Astrocyte of the spinal cord (primary cell): ENCODE results near the gene RFC2.
"Not testable (repeated sequence)": the region's sequence is repeated elsewhere in the genome, so short reads cannot be mapped to it uniquely, and the experiment has no call there.

Experiments used
- DNase-seq: peaks from one replicate; pipeline ENCODE4 v3.0.0; 2011; ENCODE audit warnings: low read depth, low spot score
- H3K4me3 ChIP-seq: 2 replicates; pipeline ENCODE4 v1.5.1; 2011; ENCODE audit warnings: low read depth, mild to moderate bottlenecking, low read length, moderate library complexity
- in situ Hi-C: cut with HindIII; loops from 2 replicates; pipeline ENCODE4 v1.10.0; 2017; ENCODE audit warnings: low sequenced_read_pairs
- TF ChIP-seq, protein P1 (sequence below): IDR thresholded peaks from 2 replicates; pipeline ENCODE4 v1.5.1; 2012; ENCODE audit warnings: low read depth, mild to moderate bottlenecking, low read length, inconsistent platforms

Gene RFC2

DNA sequence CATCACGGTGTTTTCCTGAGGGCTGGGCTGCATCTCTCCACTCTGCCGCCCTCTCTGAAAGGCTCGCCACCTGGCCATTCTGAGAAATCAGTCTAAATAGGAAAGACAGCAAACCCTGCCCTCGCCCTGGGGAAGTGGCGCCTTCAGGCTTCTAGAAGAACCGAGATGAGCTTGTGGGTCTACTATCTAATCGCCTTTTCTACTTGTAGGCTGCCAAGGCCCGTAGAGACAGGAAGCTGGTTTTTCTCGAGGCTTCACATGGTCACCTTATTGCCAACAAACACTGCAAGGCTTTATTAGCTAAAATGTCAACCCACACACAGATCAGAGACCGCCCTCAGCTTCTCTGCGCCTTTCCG lies 23.0 kb downstream of the RFC2 start:
- H3K4me3 ChIP-seq = no peak overlapping the region
- DNase-seq = no peak
- TF ChIP-seq, protein P1, sequence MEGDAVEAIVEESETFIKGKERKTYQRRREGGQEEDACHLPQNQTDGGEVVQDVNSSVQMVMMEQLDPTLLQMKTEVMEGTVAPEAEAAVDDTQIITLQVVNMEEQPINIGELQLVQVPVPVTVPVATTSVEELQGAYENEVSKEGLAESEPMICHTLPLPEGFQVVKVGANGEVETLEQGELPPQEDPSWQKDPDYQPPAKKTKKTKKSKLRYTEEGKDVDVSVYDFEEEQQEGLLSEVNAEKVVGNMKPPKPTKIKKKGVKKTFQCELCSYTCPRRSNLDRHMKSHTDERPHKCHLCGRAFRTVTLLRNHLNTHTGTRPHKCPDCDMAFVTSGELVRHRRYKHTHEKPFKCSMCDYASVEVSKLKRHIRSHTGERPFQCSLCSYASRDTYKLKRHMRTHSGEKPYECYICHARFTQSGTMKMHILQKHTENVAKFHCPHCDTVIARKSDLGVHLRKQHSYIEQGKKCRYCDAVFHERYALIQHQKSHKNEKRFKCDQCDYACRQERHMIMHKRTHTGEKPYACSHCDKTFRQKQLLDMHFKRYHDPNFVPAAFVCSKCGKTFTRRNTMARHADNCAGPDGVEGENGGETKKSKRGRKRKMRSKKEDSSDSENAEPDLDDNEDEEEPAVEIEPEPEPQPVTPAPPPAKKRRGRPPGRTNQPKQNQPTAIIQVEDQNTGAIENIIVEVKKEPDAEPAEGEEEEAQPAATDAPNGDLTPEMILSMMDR = no peak
- in situ Hi-C loops = no loop called here

DNA sequence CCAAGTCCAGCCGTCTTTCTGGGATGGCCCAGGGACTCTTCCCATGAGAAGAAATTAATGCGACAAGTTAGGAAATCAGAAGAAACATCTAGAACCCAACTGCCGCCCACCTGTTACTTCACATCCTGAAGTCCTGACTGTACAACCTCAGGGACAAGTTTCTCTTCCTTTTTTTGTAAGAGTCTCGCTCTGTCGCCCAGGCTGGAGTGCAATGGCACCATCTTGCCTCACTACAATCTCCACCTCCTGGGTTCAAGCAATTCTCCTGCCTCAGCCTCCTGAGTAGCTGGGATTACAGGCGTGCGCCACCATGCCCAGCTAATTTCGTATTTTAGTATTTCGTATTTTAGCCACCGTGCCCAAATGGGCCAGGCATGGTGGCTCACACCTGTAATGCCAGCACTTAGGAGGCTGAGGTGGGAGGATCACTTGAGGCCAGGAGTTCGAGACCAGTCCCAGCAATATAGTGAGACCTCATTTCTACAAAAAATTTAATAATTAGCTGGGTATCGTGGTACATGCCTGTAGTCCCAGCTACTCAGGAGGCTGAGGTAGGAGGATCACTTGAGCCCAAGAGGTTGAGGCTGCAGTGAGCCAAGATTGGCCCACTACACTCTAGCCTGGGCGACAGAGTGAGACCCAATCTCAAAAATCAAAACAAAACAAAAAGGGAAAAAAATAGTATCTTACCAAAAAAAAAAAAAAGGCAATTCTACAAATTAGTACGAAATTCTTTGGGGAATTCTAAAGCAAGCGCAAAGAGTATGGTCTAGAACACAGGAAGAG lies 23.6 kb downstream of the RFC2 start:
- TF ChIP-seq, protein P1 = no peak
- DNase-seq = no peak
- in situ Hi-C loops = no loop called here
- no peak overlapping the region for H3K4me3 ChIP-seq

DNA sequence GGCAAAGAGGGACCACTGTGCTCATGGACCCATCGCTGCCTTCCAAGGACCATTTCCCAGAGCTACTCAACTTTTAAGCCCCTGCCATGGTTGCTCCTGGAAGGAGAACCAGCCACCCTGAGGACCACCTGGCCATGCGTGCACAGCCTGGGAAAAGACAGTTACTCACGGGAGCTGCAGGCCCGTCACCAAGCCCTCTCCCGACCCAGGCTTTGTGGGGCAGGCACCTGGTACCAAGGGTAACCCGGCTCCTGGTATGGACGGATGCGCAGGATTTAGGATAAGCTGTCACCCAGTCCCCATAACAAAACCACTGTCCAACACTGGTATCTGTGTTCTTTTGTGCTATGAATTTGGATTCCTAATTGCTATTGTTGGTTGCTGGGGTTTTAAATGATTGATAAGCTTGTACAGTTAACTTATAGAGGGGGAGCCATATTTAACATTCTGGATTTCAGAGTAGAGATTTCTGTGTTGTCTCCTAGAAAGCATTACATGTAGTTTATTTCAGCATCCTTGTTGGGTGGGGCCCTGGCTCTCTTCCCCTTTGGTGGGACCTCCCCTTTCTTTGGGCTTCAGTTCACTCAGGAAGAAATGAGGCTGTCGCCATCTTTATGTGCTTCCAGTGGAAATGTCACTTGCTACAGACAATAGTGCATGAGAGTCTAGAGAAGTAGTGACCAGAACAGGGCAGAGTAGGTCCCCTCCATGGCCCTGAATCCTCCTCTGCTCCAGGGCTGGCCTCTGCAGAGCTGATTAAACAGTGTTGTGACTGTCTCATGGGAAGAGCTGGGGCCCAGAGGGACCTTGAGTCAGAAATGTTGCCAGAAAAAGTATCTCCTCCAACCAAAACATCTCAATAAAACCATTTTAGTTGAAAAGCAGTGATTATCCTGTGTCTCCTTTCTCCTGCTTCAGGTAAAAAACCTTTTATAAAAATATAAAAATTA lies 25.0 kb downstream of the RFC2 start:
- TF ChIP-seq, protein P1 = no peak
- in situ Hi-C loops = no loop called here
- no peak overlapping the region for H3K4me3 ChIP-seq
- no peak for DNase-seq

DNA sequence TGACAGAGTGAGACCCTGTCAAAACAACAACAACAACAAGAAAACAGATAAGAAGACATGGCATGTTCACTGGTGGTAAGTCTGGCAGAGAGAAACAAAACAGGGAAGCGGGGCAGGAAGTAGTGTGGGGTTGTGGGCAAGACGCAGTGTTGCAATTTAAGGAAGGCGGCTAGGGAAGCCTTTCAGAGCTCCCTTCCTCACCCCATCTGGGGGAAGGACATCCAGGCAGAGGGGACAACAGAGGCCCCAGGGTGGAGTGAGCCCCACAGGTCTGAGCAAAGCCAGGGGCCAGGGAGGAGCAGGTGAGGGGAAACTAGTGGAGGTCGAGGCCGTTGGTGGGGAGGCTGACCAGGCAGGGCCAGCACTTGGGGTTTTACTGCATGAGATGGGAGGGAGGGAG lies 27.6 kb downstream of the RFC2 start:
- DNase-seq = no peak
- in situ Hi-C loops = no loop called here
- H3K4me3 ChIP-seq = no peak overlapping the region
- TF ChIP-seq, protein P1 = no peak

DNA sequence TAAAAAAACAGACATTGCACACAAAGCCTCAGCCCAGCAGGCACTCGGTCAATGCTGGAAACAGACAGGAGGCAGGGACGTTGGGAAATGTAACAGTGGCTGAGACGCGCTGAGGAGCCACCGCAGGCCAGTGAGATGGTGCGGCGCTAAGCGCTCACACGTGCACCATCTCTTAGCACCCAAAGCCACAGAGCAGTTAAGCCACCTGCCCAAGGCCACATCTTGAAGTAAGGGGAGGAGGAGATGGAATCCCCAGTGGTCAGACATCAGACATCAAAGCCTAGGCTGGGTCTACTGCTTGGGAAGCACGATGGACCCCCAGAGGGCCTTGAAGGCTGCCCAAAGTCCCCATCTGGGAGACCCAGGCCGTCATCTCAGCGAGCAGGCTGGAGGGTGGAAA lies 28.8 kb downstream of the RFC2 start:
- DNase-seq = no peak
- in situ Hi-C loops = no loop called here
- TF ChIP-seq, protein P1 = no peak
- H3K4me3 ChIP-seq = no peak overlapping the region

DNA sequence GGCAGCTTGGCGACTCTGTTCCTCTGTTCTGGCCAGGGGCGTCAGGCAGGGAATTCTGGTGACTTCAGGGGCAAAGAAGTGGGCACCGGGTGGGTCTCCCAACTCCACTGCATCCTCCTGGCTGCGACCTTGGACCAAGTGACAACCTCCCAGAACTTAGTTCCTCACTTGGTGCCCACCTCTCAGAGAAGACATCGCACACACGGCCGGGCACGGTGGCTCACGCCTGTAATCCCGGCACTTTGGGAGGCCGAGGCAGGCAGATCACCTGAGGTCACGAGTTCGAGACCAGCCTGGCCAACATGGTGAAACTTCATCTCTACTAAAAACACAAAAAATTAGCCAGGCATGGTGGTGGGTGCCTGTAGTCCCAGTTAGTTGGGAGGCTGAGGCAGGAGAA lies 29.3 kb downstream of the RFC2 start:
- DNase-seq, H3K4me3 ChIP-seq, in situ Hi-C loops: not testable (repeated sequence)

DNA sequence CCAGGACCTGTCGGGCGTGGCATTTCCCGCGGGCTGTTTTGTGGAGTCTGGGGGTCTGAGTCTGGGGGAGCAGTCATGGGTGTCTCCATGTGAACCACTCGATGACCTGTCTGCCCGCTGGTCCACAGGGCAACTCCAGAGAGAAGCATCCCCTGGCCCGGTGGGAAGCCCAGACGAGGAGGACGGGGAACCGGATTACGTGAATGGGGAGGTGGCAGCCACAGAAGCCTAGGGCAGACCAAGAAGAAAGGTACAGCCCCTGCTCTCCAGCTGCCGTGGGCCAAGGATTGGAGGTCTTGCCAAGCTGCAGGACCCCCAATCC lies 29.7 kb downstream of the RFC2 start:
- in situ Hi-C loops = no loop called here
- H3K4me3 ChIP-seq = no peak overlapping the region
- DNase-seq = no peak
- TF ChIP-seq, protein P1 = no peak
